ENCODE data around the gene GATA2.
A peak's percentile ranks its signal among the peaks of the same experiment; 100 is the strongest.

GATA2 gene

GRCh38 chr3:128497305-128498126, 4.5 kb upstream of the GATA2 start:
- TF ChIP-seq REST (IDR thresholded peaks at IDR 0.05; ENCODE audit: insufficient replicate concordance, low read depth), result no peak
- peak; percentile 23 for TF ChIP-seq CTCF (IDR thresholded peaks at IDR 0.05; ENCODE audit: insufficient read depth, low read length)
- no peaks in the 10 kb centered on the region for H3K27me3 ChIP-seq (ENCODE audit: insufficient read depth, poor library complexity, severe bottlenecking)
- H3K4me3 ChIP-seq (replicated peaks; ENCODE audit: insufficient read depth, low read length), result peak overlapping the region; percentile 56
- peak overlapping the region; percentile 14; the same call in 1 of the 2 replicates for H3K27ac ChIP-seq (replicated peaks)
- DNase-seq (ENCODE audit: low read depth in 1 of 2, low spot score in 1 of 2), result peak; percentile 47 to 68

GRCh38 chr3:128496602-128497304, 3.8 kb upstream of the GATA2 start:
- Histone ChIP-seq H3K27ac (replicated peaks) (no peak overlapping the region), H3K27me3 (ENCODE audit: insufficient read depth, poor library complexity, severe bottlenecking) (no peaks in the 10 kb centered on the region), H3K4me3 (replicated peaks; ENCODE audit: insufficient read depth, low read length) (no peak overlapping the region)
- DNase-seq (ENCODE audit: low read depth in 1 of 2, low spot score in 1 of 2), result no peak
- TF ChIP-seq SPI1 (IDR thresholded peaks at IDR 0.05; ENCODE audit: borderline replicate concordance, low read depth) (no peak), REST (IDR thresholded peaks at IDR 0.05; ENCODE audit: insufficient replicate concordance, low read depth) (no peak), GABPA (IDR thresholded peaks at IDR 0.05; ENCODE audit: low read depth) (no peak), CTCF (IDR thresholded peaks at IDR 0.05; ENCODE audit: insufficient read depth, low read length) (no peak), POLR2AphosphoS5 (IDR thresholded peaks at IDR 0.05; ENCODE audit: low read depth) (no peak)

- DNase-seq (ENCODE audit: low read depth in 1 of 2, low spot score in 1 of 2), result no peak
- no peaks in the 10 kb centered on the region for H3K27me3 ChIP-seq (ENCODE audit: insufficient read depth, poor library complexity, severe bottlenecking)
- H3K27ac ChIP-seq (replicated peaks), result no peak overlapping the region
- H3K4me3 ChIP-seq (replicated peaks; ENCODE audit: insufficient read depth, low read length), result no peak overlapping the region
- TF ChIP-seq GABPA (IDR thresholded peaks at IDR 0.05; ENCODE audit: low read depth) (no peak), CTCF (IDR thresholded peaks at IDR 0.05; ENCODE audit: insufficient read depth, low read length) (no peak), REST (IDR thresholded peaks at IDR 0.05; ENCODE audit: insufficient replicate concordance, low read depth) (no peak), POLR2AphosphoS5 (IDR thresholded peaks at IDR 0.05; ENCODE audit: low read depth) (no peak), SPI1 (IDR thresholded peaks at IDR 0.05; ENCODE audit: borderline replicate concordance, low read depth) (no peak)
Measured at GRCh38 chr3:128496019-128496601, 3.1 kb upstream of the GATA2 start.
